Adipocyte (in vitro differentiated cells): ENCODE data around the gene FBXW2.

ENCODE experiments used
- DNase-seq: peaks from one replicate; pipeline ENCODE4 v3.0.0-alpha.2; 2015; ENCODE audit warnings: low read depth
- H3K27me3 ChIP-seq: replicated peaks from 2 replicates; pipeline ENCODE4 v1.7.0; 2013; ENCODE audit warnings: mild to moderate bottlenecking, low read length, moderate library complexity; ENCODE audit not compliant: control insufficient read depth, insufficient read depth
- H3K36me3 ChIP-seq: 2 replicates; pipeline ENCODE4 v1.7.0; 2013; ENCODE audit warnings: low read length, mild to moderate bottlenecking, moderate library complexity; ENCODE audit not compliant: control insufficient read depth, insufficient read depth, severe bottlenecking
- H3K4me1 ChIP-seq: 2 replicates; pipeline ENCODE4 v1.7.0; 2013; ENCODE audit warnings: mild to moderate bottlenecking, low read length, moderate library complexity; ENCODE audit not compliant: control insufficient read depth, insufficient read depth
- H3K4me3 ChIP-seq: 2 replicates; pipeline ENCODE4 v1.7.0; 2013; ENCODE audit warnings: mild to moderate bottlenecking, low read length, moderate library complexity
- H3K9ac ChIP-seq: 2 replicates; pipeline ENCODE4 v1.7.0; 2013; ENCODE audit warnings: mild to moderate bottlenecking, low read length, moderate library complexity
- H3K9me3 ChIP-seq: 2 replicates; pipeline ENCODE4 v1.7.0; 2013; ENCODE audit warnings: mild to moderate bottlenecking, low read length, moderate library complexity; ENCODE audit not compliant: control insufficient read depth

The FBXW2 gene

GRCh38 chr9:120726484-120726883 is 66.7 kb downstream of the FBXW2 start:
- no peak for DNase-seq
- H3K4me3 ChIP-seq = no peak overlapping the region
- no peaks in the 10 kb centered on the region for H3K36me3 ChIP-seq
- H3K4me1 ChIP-seq = peaks cover 25% of the 10 kb centered on the region
- H3K27me3 ChIP-seq = no peaks in the 10 kb centered on the region
- no peak overlapping the region for H3K9ac ChIP-seq
- no peaks in the 10 kb centered on the region for H3K9me3 ChIP-seq

- Histone ChIP-seq H3K4me1 (peaks cover 20% of the 10 kb centered on the region), H3K36me3 (no peaks in the 10 kb centered on the region), H3K27me3 (no peaks in the 10 kb centered on the region), H3K9ac (no peak overlapping the region), H3K9me3 (no peaks in the 10 kb centered on the region), H3K4me3 (no peak overlapping the region)
- DNase-seq = no peak
Measured at GRCh38 chr9:120725907-120726306, 67.3 kb downstream of the FBXW2 start.

GRCh38 chr9:120724757-120725400 is 68.3 kb downstream of the FBXW2 start:
- no peaks in the 10 kb centered on the region for H3K27me3 ChIP-seq
- DNase-seq = no peak
- no peak overlapping the region for H3K4me3 ChIP-seq
- H3K36me3 ChIP-seq = no peaks in the 10 kb centered on the region
- no peak overlapping the region for H3K9ac ChIP-seq
- H3K9me3 ChIP-seq = no peaks in the 10 kb centered on the region
- peaks cover 12% of the 10 kb centered on the region for H3K4me1 ChIP-seq

GRCh38 chr9:120723565-120723964 is 69.7 kb downstream of the FBXW2 start:
- no peaks in the 10 kb centered on the region for H3K9me3 ChIP-seq
- H3K4me1 ChIP-seq = peaks cover 4% of the 10 kb centered on the region
- no peaks in the 10 kb centered on the region for H3K27me3 ChIP-seq
- no peak overlapping the region for H3K4me3 ChIP-seq
- no peak for DNase-seq
- no peak overlapping the region for H3K9ac ChIP-seq
- H3K36me3 ChIP-seq = no peaks in the 10 kb centered on the region

GRCh38 chr9:120720404-120720803 is 72.8 kb downstream of the FBXW2 start:
- H3K4me1 ChIP-seq = peaks cover 17% of the 10 kb centered on the region
- no peak overlapping the region for H3K4me3 ChIP-seq
- no peaks in the 10 kb centered on the region for H3K27me3 ChIP-seq
- no peaks in the 10 kb centered on the region for H3K36me3 ChIP-seq
- no peaks in the 10 kb centered on the region for H3K9me3 ChIP-seq
- DNase-seq = no peak
- no peak overlapping the region for H3K9ac ChIP-seq

GRCh38 chr9:120718316-120718715 is 74.9 kb downstream of the FBXW2 start:
- DNase-seq = no peak
- Histone ChIP-seq H3K36me3 (no peaks in the 10 kb centered on the region), H3K27me3 (no peaks in the 10 kb centered on the region), H3K4me3 (no peak overlapping the region), H3K9me3 (no peaks in the 10 kb centered on the region), H3K4me1 (peaks cover 21% of the 10 kb centered on the region), H3K9ac (no peak overlapping the region)

- H3K27me3 ChIP-seq = no peaks in the 10 kb centered on the region
- H3K36me3 ChIP-seq = no peaks in the 10 kb centered on the region
- H3K9ac ChIP-seq = peak overlapping the region; percentile 47
- no peak overlapping the region for H3K4me3 ChIP-seq
- H3K4me1 ChIP-seq = peaks cover 25% of the 10 kb centered on the region
- DNase-seq = no peak
- no peaks in the 10 kb centered on the region for H3K9me3 ChIP-seq
Measured at GRCh38 chr9:120717176-120717575, 76.0 kb downstream of the FBXW2 start.

GRCh38 chr9:120716483-120716882 is 76.7 kb downstream of the FBXW2 start:
- DNase-seq = no peak
- Histone ChIP-seq H3K4me3 (no peak overlapping the region), H3K4me1 (peaks cover 26% of the 10 kb centered on the region), H3K9me3 (no peaks in the 10 kb centered on the region), H3K27me3 (no peaks in the 10 kb centered on the region), H3K36me3 (no peaks in the 10 kb centered on the region), H3K9ac (peak overlapping the region; percentile 91)

GRCh38 chr9:120715389-120715924 is 77.8 kb downstream of the FBXW2 start:
- DNase-seq = peak; percentile 58
- no peaks in the 10 kb centered on the region for H3K9me3 ChIP-seq
- peak overlapping the region; percentile 91 for H3K9ac ChIP-seq
- H3K4me3 ChIP-seq = peak overlapping the region; percentile 83
- H3K27me3 ChIP-seq = no peaks in the 10 kb centered on the region
- no peaks in the 10 kb centered on the region for H3K36me3 ChIP-seq
- H3K4me1 ChIP-seq = peaks cover 35% of the 10 kb centered on the region

GRCh38 chr9:120714846-120715388 is 78.3 kb downstream of the FBXW2 start:
- H3K4me1 ChIP-seq = peaks cover 35% of the 10 kb centered on the region
- no peaks in the 10 kb centered on the region for H3K27me3 ChIP-seq
- no peaks in the 10 kb centered on the region for H3K36me3 ChIP-seq
- no peaks in the 10 kb centered on the region for H3K9me3 ChIP-seq
- H3K4me3 ChIP-seq = peak overlapping the region; percentile 83
- no peak for DNase-seq
- H3K9ac ChIP-seq = peak overlapping the region; percentile 91

GRCh38 chr9:120714088-120714845 is 78.9 kb downstream of the FBXW2 start, which contains the start of gene MEGF9:
TSS of gene MEGF9 (minus strand) at chr9:120714470. CDS start at chr9:120714358, 112 bp downstream.
- Histone ChIP-seq H3K27me3 (no peaks in the 10 kb centered on the region), H3K36me3 (peaks cover under 1% of the 10 kb centered on the region), H3K4me1 (peaks cover 37% of the 10 kb centered on the region), H3K9ac (peak within 1 kb of the TSS; percentile 91), H3K4me3 (peak within 1 kb of the TSS; percentile 83), H3K9me3 (no peaks in the 10 kb centered on the region)
- peak; percentile 99 for DNase-seq
